IMR-90 (cell line): Measurements from ENCODE around the gene AMZ2. TPM values are rescaled to one million over a fixed set of nuclear protein-coding genes. Genes with fewer than 3 reads are reported as not detected.
A peak's percentile ranks its signal among the peaks of the same experiment; 100 is the strongest.
"Not testable (repeated sequence)": the region's sequence is repeated elsewhere in the genome, so short reads cannot be mapped to it uniquely, and the experiment has no call there.

Source experiments
- ATAC-seq: fragments of 200-7000 bp; cut with Tn5 transposase; 2 replicates; pipeline ENCODE4 v1.9.1; 2020; ENCODE audit warnings: low read depth, mild to moderate bottlenecking, moderate library complexity
- BruUV-seq: library from RNA; stranded (reverse); fragments of 400-500 nt; replicated peaks from 2 replicates; lab custom pipeline; 2021; lab: Mats Ljungman, UMichigan
- CTCF ChIA-PET: fragments of 300-600 bp; formaldehyde crosslinking; extraction: SDS; loops from one replicate; lab custom pipeline; 2021; ENCODE audit warnings: antibody characterized with exemption; lab: Yijun Ruan, JAX
- POLR2A ChIA-PET: fragments of 300-600 bp; sonication (Branson Sonifier 250); formaldehyde crosslinking; loops from one replicate; lab custom pipeline; 2022; ENCODE audit warnings: antibody characterized with exemption; ENCODE audit not compliant: unreplicated experiment; lab: Charles Lee
- DNase-seq: peaks from one replicate; pipeline ENCODE4 v3.0.0; 2013
- H2AFZ ChIP-seq: replicated peaks from 2 replicates; pipeline ENCODE3; 2013; ENCODE audit warnings: low read length, mild to moderate bottlenecking; ENCODE audit not compliant: poor library complexity
- H2AK5ac ChIP-seq: 2 replicates; pipeline ENCODE4 v1.6.1; 2013; ENCODE audit warnings: low read depth, low read length, inconsistent platforms
- H2AK9ac ChIP-seq: replicated peaks from 2 replicates; pipeline ENCODE3; 2013; ENCODE audit warnings: mild to moderate bottlenecking, low read depth, low read length, moderate library complexity; ENCODE audit not compliant: poor library complexity
- H2BK120ac ChIP-seq: 2 replicates; pipeline ENCODE4 v1.6.1; 2013; ENCODE audit warnings: low read depth, low read length, inconsistent platforms
- H2BK15ac ChIP-seq: 3 replicates; pipeline ENCODE4 v1.6.1; 2013; ENCODE audit warnings: low read depth, low read length, inconsistent platforms
- H2BK20ac ChIP-seq: 2 replicates; pipeline ENCODE4 v1.6.1; 2013; ENCODE audit warnings: low read depth, mild to moderate bottlenecking, inconsistent platforms, low read length, moderate library complexity
- H2BK5ac ChIP-seq: 2 replicates; pipeline ENCODE4 v1.6.1; 2013; ENCODE audit warnings: mild to moderate bottlenecking, low read depth, low read length, inconsistent platforms; ENCODE audit not compliant: poor library complexity, severe bottlenecking
- H3K14ac ChIP-seq: replicated peaks from 2 replicates; pipeline ENCODE4 v1.6.1; 2013; ENCODE audit warnings: low read depth, low read length, inconsistent platforms
- H3K18ac ChIP-seq: 2 replicates; pipeline ENCODE4 v1.6.1; 2013; ENCODE audit warnings: low read depth, low read length, control low read depth
- H3K23ac ChIP-seq: 2 replicates; pipeline ENCODE4 v1.6.1; 2013; ENCODE audit warnings: low read depth, low read length, inconsistent platforms
- H3K27ac ChIP-seq: 2 replicates; pipeline ENCODE4 v1.5.1; 2013; ENCODE audit warnings: mild to moderate bottlenecking, control low read depth, low read length; ENCODE audit not compliant: insufficient read depth
- H3K27me3 ChIP-seq: 2 replicates; pipeline ENCODE4 v1.6.1; 2013; ENCODE audit warnings: low read length; ENCODE audit not compliant: control insufficient read depth, insufficient read depth
- H3K36me3 ChIP-seq: 2 replicates; pipeline ENCODE4 v1.6.1; 2013; ENCODE audit warnings: low read length, mixed read lengths; ENCODE audit not compliant: control insufficient read depth, insufficient read depth
- H3K4ac ChIP-seq: 2 replicates; pipeline ENCODE4 v1.6.1; 2013; ENCODE audit warnings: low read depth, low read length, inconsistent platforms
- H3K4me1 ChIP-seq: 2 replicates; pipeline ENCODE4 v1.6.1; 2013; ENCODE audit warnings: low read length, mixed read lengths; ENCODE audit not compliant: control insufficient read depth, insufficient read depth
- H3K4me2 ChIP-seq: 2 replicates; pipeline ENCODE4 v1.6.1; 2013; ENCODE audit warnings: low read depth, mild to moderate bottlenecking, control low read depth, low read length, moderate library complexity
- H3K4me3 ChIP-seq: 2 replicates; pipeline ENCODE4 v1.5.1; 2013; ENCODE audit warnings: low read depth, mild to moderate bottlenecking, control low read depth, low read length, moderate library complexity; ENCODE audit not compliant: insufficient read depth
- H3K56ac ChIP-seq: 2 replicates; pipeline ENCODE4 v1.6.1; 2013; ENCODE audit warnings: low read length, inconsistent platforms; ENCODE audit not compliant: insufficient read depth; ENCODE audit errors: extremely low read depth
- H3K79me1 ChIP-seq, 2 experiments: 2 replicates each; pipeline ENCODE4 v1.6.1; 2013; ENCODE audit warnings: low read length in 2 of 2, inconsistent platforms in 1 of 2, low read depth in 1 of 2
- H3K9ac ChIP-seq: 2 replicates; pipeline ENCODE4 v1.6.1; 2013; ENCODE audit warnings: low read depth, low read length, control low read depth
- H3K9me1 ChIP-seq: 2 replicates; pipeline ENCODE4 v1.6.1; 2013; ENCODE audit warnings: low read length, inconsistent platforms; ENCODE audit not compliant: insufficient read depth
- H3K9me3 ChIP-seq: 2 replicates; pipeline ENCODE4 v1.6.1; 2013; ENCODE audit warnings: low read length; ENCODE audit not compliant: control insufficient read depth, insufficient read depth
- H4K20me1 ChIP-seq: 2 replicates; pipeline ENCODE4 v1.6.1; 2013; ENCODE audit warnings: low read length, inconsistent platforms; ENCODE audit not compliant: insufficient read depth
- H4K5ac ChIP-seq: 2 replicates; pipeline ENCODE4 v1.6.1; 2013; ENCODE audit warnings: mild to moderate bottlenecking, low read depth, low read length, control low read depth
- H4K8ac ChIP-seq, 2 experiments: 2 replicates each; pipeline ENCODE4 v1.6.1; 2013; ENCODE audit warnings: low read depth in 2 of 2, low read length in 2 of 2, control low read depth in 1 of 2, inconsistent platforms in 1 of 2
- H4K91ac ChIP-seq: 2 replicates; pipeline ENCODE4 v1.6.1; 2013; ENCODE audit warnings: low read depth, low read length, inconsistent platforms; ENCODE audit not compliant: insufficient read depth
- WGBS, 2 experiments: methylation state at CpG; one replicate each; pipeline versions ENCODE4 v1.1.5 to v1.1.7; 2013; ENCODE audit warnings: missing lambda C conversion rate in 2 of 2; ENCODE audit not compliant: insufficient read length in 1 of 2; ENCODE audit errors: extremely low coverage in 2 of 2; 5-methylcytosine and 5-hydroxymethylcytosine counted together
- dilution Hi-C: fragments of 300-500 bp; cut with HindIII; formaldehyde crosslinking; loops from one replicate; pipeline ENCODE4 v1.14.3; 2018; ENCODE audit warnings: low sequenced_read_pairs; ENCODE audit not compliant: unreplicated experiment
- in situ Hi-C: fragments of 300-500 bp; cut with MboI; formaldehyde crosslinking; loops from 3 replicates; pipeline ENCODE4 v1.14.3; 2019; ENCODE audit warnings: low sequenced_read_pairs, inconsistent platforms, mixed read lengths
- intact Hi-C: fragments of 100-400 bp; cut with micrococcal nuclease; formaldehyde crosslinking; loops from 2 replicates; pipeline ENCODE4 v1.10.0; 2022
- polyA plus RNA-seq, 3 experiments: library from polyadenylated mRNA; depleted of rRNA; stranded (reverse); fragments of >200 nt; gene quantifications; 2 replicates each; pipeline ENCODE4 v1.2.3, GENCODE V29; 2012; ENCODE audit warnings: low replicate concordance in 1 of 3
- total RNA-seq: library from RNA; depleted of rRNA; stranded (reverse); fragments of >200 nt; gene quantifications from 2 replicates; pipeline ENCODE4 v1.2.3, GENCODE V29; 2012

The AMZ2 gene
- total and polyA plus RNA-seq, 2 of the 4 experiments (the other 2 are of a cell fraction) = 65.4 to 90.2 TPM

GRCh38 chr17:68235336-68235791 lies 12.5 kb upstream of the AMZ2 start:
- Histone ChIP-seq H3K4ac (peak overlapping the region; percentile 43; the same call in 1 of the 2 replicates), H4K8ac (peak overlapping the region in 1 of 2 experiments; percentile 58; a peak in 1 of 4 replicates), H2BK5ac (peak overlapping the region; percentile 33), H2BK120ac (0 out of 2 replicates have a peak overlapping the region, but pooled peaks have one; percentile 23)
- H3K23ac ChIP-seq, H2AFZ ChIP-seq, in situ Hi-C loops, intact Hi-C loops, H3K4me1 ChIP-seq, H3K9me1 ChIP-seq, H3K27me3 ChIP-seq, H3K36me3 ChIP-seq, H3K79me1 ChIP-seq, H2BK20ac ChIP-seq, H3K14ac ChIP-seq, H2AK9ac ChIP-seq, H3K9ac ChIP-seq, H3K27ac ChIP-seq, H2AK5ac ChIP-seq, dilution Hi-C loops, H3K56ac ChIP-seq, BruUV-seq, H3K4me2 ChIP-seq, H4K20me1 ChIP-seq, H4K5ac ChIP-seq, H3K4me3 ChIP-seq, H3K9me3 ChIP-seq, DNase-seq, H2BK15ac ChIP-seq, H3K18ac ChIP-seq, POLR2A ChIA-PET, H4K91ac ChIP-seq: not testable (repeated sequence)
- CTCF ChIA-PET = interaction anchor here (0.6 to 1.2 kb wide), 3 partner anchors 15 to 35 kb away, joined by 3 to 6 read pairs (median 5); no protein-coding TSS in a partner anchor
- 87% methylated on average over 4 of the region's 11 CpGs; no CpG with 5 or more reads in 1 of the 2 experiments for WGBS, 2 experiments
- ATAC-seq = peak; percentile 9; the same call in 1 of the 2 replicates

- H4K91ac ChIP-seq, H3K56ac ChIP-seq, H3K4me1 ChIP-seq, H3K27ac ChIP-seq, in situ Hi-C loops, H3K4me3 ChIP-seq, H2AK9ac ChIP-seq, H3K4ac ChIP-seq, H2AFZ ChIP-seq, H2BK5ac ChIP-seq, H3K4me2 ChIP-seq, H3K36me3 ChIP-seq, H3K9me1 ChIP-seq, H4K5ac ChIP-seq, ATAC-seq, H3K23ac ChIP-seq, dilution Hi-C loops, H3K14ac ChIP-seq, H2AK5ac ChIP-seq, intact Hi-C loops, H2BK20ac ChIP-seq, H3K9me3 ChIP-seq, H4K8ac ChIP-seq, H3K27me3 ChIP-seq, POLR2A ChIA-PET, H2BK120ac ChIP-seq, DNase-seq, BruUV-seq, H3K79me1 ChIP-seq, H4K20me1 ChIP-seq, H2BK15ac ChIP-seq, H3K18ac ChIP-seq, H3K9ac ChIP-seq: not testable (repeated sequence)
- 63% methylated on average over 3 of the region's 16 CpGs; no CpG with 5 or more reads in 1 of the 2 experiments for WGBS, 2 experiments
- CTCF ChIA-PET = interaction anchor here (0.6 kb wide), 1 partner anchor 61 kb away, joined by 3 read pairs; no protein-coding TSS in a partner anchor
Measured at GRCh38 chr17:68237369-68238163, 10.3 kb upstream of the AMZ2 start.
